Measurements from ENCODE around the gene ZNF624.
"Not testable (repeated sequence)": the region's sequence is repeated elsewhere in the genome, so short reads cannot be mapped to it uniquely, and the experiment has no call there.

- not testable (repeated sequence) for TF ChIP-seq CTCF (conservative IDR thresholded peaks at IDR 0.05; ENCODE audit: low read length); EZH2phosphoT487 (IDR thresholded peaks at IDR 0.05; ENCODE audit: borderline replicate concordance, low read depth, low read length)
Observed at GRCh38 chr17:16666907-16667636, 13.4 kb upstream of the ZNF624 start.

All from OCI-LY7 (cell line).